Smooth muscle cell (in vitro differentiated cells): ENCODE results near the gene GLS. TPM values are rescaled to one million over a fixed set of nuclear protein-coding genes. Genes with fewer than 3 reads are reported as not detected.

Experiments
- DNase-seq: peaks from one replicate; lab custom pipeline; 2025; ENCODE audit not compliant: unreplicated experiment; lab: John Stamatoyannopoulos, UW
- H2AFZ ChIP-seq: fragments of 200-600 bp; sonication (generic); 2 replicates; pipeline ENCODE4 v1.6.0; 2016; ENCODE audit warnings: antibody characterized with exemption, low read depth, mild to moderate bottlenecking
- H3F3A ChIP-seq: fragments of 200-600 bp; sonication (generic); 2 replicates; pipeline ENCODE4 v1.6.0; 2017; ENCODE audit warnings: antibody characterized with exemption, low read depth
- H3K27ac ChIP-seq: fragments of 200-600 bp; sonication (generic); 2 replicates; pipeline ENCODE4 v1.5.1; 2016; ENCODE audit warnings: low read depth, mild to moderate bottlenecking
- H3K27me3 ChIP-seq: fragments of 200-600 bp; sonication (generic); 2 replicates; pipeline ENCODE4 v1.6.1; 2016; ENCODE audit warnings: low read depth, mild to moderate bottlenecking
- H3K36me3 ChIP-seq: fragments of 200-600 bp; sonication (generic); 2 replicates; pipeline ENCODE4 v1.5.1; 2016; ENCODE audit warnings: low read depth
- H3K4me1 ChIP-seq: fragments of 200-600 bp; sonication (generic); 2 replicates; pipeline ENCODE4 v1.5.1; 2016; ENCODE audit warnings: low read depth
- H3K4me2 ChIP-seq: fragments of 200-600 bp; sonication (generic); 2 replicates; pipeline ENCODE4 v1.6.0; 2016; ENCODE audit warnings: mild to moderate bottlenecking
- H3K4me3 ChIP-seq: fragments of 200-600 bp; sonication (generic); 2 replicates; pipeline ENCODE4 v1.5.1; 2016; ENCODE audit warnings: mild to moderate bottlenecking
- H3K79me2 ChIP-seq: fragments of 200-600 bp; sonication (generic); 2 replicates; pipeline ENCODE4 v1.6.0; 2016; ENCODE audit warnings: low read depth, mild to moderate bottlenecking
- H3K9ac ChIP-seq: fragments of 200-600 bp; sonication (generic); 2 replicates; pipeline ENCODE4 v1.6.0; 2016; ENCODE audit warnings: low read depth
- H3K9me3 ChIP-seq: fragments of 200-600 bp; sonication (generic); replicated peaks from 2 replicates; pipeline ENCODE4 v1.5.1; 2016; ENCODE audit warnings: low read depth
- H4K20me1 ChIP-seq: fragments of 200-600 bp; sonication (generic); 2 replicates; pipeline ENCODE4 v1.6.0; 2016; ENCODE audit warnings: low read depth
- WGBS: methylation state at CpG from one replicate; pipeline ENCODE4 v1.1.7; 2016; ENCODE audit warnings: low lambda C conversion rate; 5-methylcytosine and 5-hydroxymethylcytosine counted together
- polyA plus RNA-seq: library from polyadenylated mRNA; unstranded; fragments of >200 nt; fragmentation: Nextera tagmentation; extraction: Ambion mirVana; gene quantifications from 2 replicates; pipeline ENCODE4 v1.2.1, GENCODE V29; 2016
- total RNA-seq: library from RNA; depleted of rRNA; stranded (reverse); fragments of >200 nt; gene quantifications from 2 replicates; pipeline ENCODE4 v1.2.3, GENCODE V29; 2014
- TF ChIP-seq, protein P1 (sequence below): fragments of 200-600 bp; sonication (generic); IDR thresholded peaks from 2 replicates; pipeline ENCODE4 v1.5.1; 2017; ENCODE audit warnings: borderline replicate concordance, mild to moderate bottlenecking, antibody characterized with exemption; ENCODE audit not compliant: insufficient read depth, poor library complexity, severe bottlenecking

Gene GLS
- total and polyA plus RNA-seq, 2 experiments from 2014 or later, result 76.2 to 454 TPM

DNA sequence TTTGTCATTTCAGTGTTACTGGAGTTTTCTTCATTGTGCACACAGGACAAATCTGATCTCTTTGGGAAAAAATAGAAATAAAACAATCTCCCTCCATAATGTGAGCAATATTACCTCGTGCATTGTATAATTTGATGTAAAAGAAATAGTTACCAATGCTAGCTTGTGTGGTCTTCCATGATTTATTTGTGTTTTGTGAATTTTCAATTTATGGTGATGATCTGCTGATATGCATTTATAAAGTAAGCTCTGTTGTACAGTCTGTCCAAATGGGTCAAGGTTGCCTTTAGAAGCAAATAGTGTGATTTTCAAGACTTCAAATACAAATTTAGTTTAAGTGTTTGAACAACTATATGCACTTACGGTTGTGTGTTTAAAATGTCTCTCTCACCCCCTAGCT lies 82.5 kb downstream of the GLS start:
- Histone ChIP-seq H3K27me3 (no peaks in the 10 kb centered on the region), H3K9ac (no peak overlapping the region), H3K36me3 (peaks cover 7% of the 10 kb centered on the region), H4K20me1 (no peaks in the 10 kb centered on the region), H2AFZ (no peak overlapping the region), H3F3A (no peaks in the 10 kb centered on the region), H3K4me3 (no peak overlapping the region), H3K4me2 (no peak overlapping the region), H3K9me3 (no peaks in the 10 kb centered on the region), H3K79me2 (no peaks in the 10 kb centered on the region), H3K27ac (no peak overlapping the region), H3K4me1 (no peaks in the 10 kb centered on the region)
- TF ChIP-seq, protein P1, sequence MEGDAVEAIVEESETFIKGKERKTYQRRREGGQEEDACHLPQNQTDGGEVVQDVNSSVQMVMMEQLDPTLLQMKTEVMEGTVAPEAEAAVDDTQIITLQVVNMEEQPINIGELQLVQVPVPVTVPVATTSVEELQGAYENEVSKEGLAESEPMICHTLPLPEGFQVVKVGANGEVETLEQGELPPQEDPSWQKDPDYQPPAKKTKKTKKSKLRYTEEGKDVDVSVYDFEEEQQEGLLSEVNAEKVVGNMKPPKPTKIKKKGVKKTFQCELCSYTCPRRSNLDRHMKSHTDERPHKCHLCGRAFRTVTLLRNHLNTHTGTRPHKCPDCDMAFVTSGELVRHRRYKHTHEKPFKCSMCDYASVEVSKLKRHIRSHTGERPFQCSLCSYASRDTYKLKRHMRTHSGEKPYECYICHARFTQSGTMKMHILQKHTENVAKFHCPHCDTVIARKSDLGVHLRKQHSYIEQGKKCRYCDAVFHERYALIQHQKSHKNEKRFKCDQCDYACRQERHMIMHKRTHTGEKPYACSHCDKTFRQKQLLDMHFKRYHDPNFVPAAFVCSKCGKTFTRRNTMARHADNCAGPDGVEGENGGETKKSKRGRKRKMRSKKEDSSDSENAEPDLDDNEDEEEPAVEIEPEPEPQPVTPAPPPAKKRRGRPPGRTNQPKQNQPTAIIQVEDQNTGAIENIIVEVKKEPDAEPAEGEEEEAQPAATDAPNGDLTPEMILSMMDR, result no peak
- WGBS, result 97% methylated on average over 2 of the region's 2 CpGs
- DNase-seq, result no peak

DNA sequence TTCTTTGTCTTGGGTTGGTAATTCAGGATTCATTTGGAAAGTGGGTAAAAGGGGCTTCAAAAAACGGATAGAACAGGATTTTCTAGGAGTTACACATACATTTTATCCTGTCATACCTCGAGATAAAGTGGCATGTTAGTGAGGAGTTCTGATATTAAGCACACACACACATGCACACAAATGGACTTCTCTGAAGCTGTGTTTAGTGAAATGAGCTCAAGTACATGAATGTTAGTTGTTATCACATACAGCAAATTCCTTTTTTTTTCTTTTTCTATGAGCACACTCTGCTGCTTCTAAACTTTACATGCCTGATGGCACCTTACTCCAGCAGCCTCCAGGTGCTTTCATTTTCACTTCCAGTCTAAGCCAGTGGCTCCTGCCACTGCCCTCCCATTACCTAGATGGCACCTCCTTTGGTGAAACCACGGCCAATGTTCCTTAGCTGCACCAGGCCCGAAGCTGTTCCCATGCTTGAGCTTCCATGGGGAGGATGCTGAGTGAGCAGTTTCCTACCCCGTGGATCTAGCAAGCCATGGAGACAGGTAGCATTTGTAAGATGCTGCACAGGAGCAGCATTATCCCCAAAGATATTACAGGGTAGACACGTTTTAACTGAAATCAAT lies 83.7 kb downstream of the GLS start:
- H3K36me3 ChIP-seq, result peaks cover 8% of the 10 kb centered on the region
- no peaks in the 10 kb centered on the region for H3K9me3 ChIP-seq
- no peak overlapping the region for H3K9ac ChIP-seq
- 91% methylated on average over 6 of the region's 6 CpGs for WGBS
- no peak overlapping the region for H2AFZ ChIP-seq
- TF ChIP-seq, protein P1, result no peak
- no peak overlapping the region for H3K4me2 ChIP-seq
- no peak overlapping the region for H3K27ac ChIP-seq
- H3K4me1 ChIP-seq, result no peaks in the 10 kb centered on the region
- no peaks in the 10 kb centered on the region for H4K20me1 ChIP-seq
- no peaks in the 10 kb centered on the region for H3K79me2 ChIP-seq
- no peaks in the 10 kb centered on the region for H3K27me3 ChIP-seq
- H3K4me3 ChIP-seq, result no peak overlapping the region
- DNase-seq, result no peak
- H3F3A ChIP-seq, result no peaks in the 10 kb centered on the region

DNA sequence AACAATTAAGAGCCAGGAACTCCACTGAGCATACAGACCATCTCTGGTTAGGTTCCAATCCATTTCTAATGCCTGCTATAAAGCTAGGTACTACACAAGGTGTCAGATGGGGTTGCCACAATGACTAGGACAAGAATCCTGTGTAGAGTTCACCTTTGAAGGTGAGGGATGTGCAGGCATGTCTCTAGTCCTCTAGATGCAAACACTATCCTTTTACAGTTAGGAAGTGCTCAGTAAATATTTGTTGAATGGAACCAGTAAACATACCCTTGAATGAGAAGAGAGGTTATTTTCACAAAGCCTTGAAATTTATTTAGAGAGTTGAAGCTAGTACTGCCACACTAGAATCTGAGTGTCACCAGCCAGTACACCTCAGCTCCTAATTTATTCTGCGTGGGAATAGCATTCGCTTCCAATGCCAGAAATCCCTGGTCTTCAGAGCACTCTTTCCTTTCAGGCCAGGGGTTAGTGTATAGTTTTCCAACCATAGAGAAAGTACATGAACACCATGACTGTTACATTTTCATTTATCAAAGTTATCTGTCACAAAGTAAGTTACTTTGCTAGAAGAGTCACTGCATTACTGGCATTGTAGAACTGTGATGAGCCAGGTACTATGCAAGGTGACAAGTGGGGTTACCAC lies 85.1 kb downstream of the GLS start:
- no peak overlapping the region for H3K27ac ChIP-seq
- H3K4me3 ChIP-seq, result no peak overlapping the region
- WGBS, result 98% methylated on average over 2 of the region's 2 CpGs
- H3K27me3 ChIP-seq, result no peaks in the 10 kb centered on the region
- H3K9ac ChIP-seq, result no peak overlapping the region
- H3K4me1 ChIP-seq, result no peaks in the 10 kb centered on the region
- TF ChIP-seq, protein P1, result no peak
- H4K20me1 ChIP-seq, result no peaks in the 10 kb centered on the region
- no peaks in the 10 kb centered on the region for H3F3A ChIP-seq
- no peak overlapping the region for H2AFZ ChIP-seq
- no peak overlapping the region for H3K4me2 ChIP-seq
- no peaks in the 10 kb centered on the region for H3K9me3 ChIP-seq
- peaks cover 21% of the 10 kb centered on the region for H3K36me3 ChIP-seq
- no peak for DNase-seq
- no peaks in the 10 kb centered on the region for H3K79me2 ChIP-seq

DNA sequence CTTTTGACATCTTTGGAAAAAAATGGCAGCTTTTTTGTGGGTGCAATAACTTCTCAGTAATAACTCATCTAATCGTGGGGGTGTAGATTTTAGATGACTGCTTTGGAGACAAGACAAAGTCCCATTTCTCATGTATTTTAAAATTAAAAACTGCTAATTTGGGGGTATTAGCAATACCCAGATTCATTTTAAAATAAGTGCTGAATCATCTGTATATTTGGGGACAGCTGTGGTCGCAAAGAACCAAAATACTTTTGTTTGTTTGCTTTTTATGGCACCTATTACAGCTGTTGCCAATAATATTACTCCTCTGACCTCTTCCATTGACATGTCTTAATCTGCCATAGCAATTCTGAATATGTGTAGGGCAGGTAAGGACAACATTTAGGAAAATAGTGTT lies 87.9 kb downstream of the GLS start:
- H3F3A ChIP-seq, result no peaks in the 10 kb centered on the region
- no peak overlapping the region for H3K4me2 ChIP-seq
- no peaks in the 10 kb centered on the region for H3K27me3 ChIP-seq
- no peak overlapping the region for H3K9ac ChIP-seq
- DNase-seq, result no peak
- no peaks in the 10 kb centered on the region for H3K4me1 ChIP-seq
- no peaks in the 10 kb centered on the region for H3K79me2 ChIP-seq
- H3K27ac ChIP-seq, result no peak overlapping the region
- H2AFZ ChIP-seq, result no peak overlapping the region
- TF ChIP-seq, protein P1, result no peak
- H4K20me1 ChIP-seq, result no peaks in the 10 kb centered on the region
- peaks cover 35% of the 10 kb centered on the region for H3K36me3 ChIP-seq
- 96% methylated on average over 2 of the region's 2 CpGs for WGBS
- no peak overlapping the region for H3K4me3 ChIP-seq
- H3K9me3 ChIP-seq, result no peaks in the 10 kb centered on the region
